HT-29 (cell line): ENCODE measurements around the gene TOP2B. TPM values are rescaled to one million over a fixed set of nuclear protein-coding genes. Genes with fewer than 3 reads are reported as not detected.

Source experiments
- DNase-seq: peaks from one replicate; pipeline ENCODE4 v3.0.0-alpha.2; 2015; ENCODE audit warnings: low spot score
- total RNA-seq: library from RNA; depleted of rRNA; stranded (reverse); fragments of >200 nt; shearing (Covaris generic); gene quantifications from 2 replicates; pipeline ENCODE4 v1.2.3, GENCODE V29; 2014

TOP2B gene
- total RNA-seq, 1 experiment from 2014 or later: 17.6 TPM

DNA sequence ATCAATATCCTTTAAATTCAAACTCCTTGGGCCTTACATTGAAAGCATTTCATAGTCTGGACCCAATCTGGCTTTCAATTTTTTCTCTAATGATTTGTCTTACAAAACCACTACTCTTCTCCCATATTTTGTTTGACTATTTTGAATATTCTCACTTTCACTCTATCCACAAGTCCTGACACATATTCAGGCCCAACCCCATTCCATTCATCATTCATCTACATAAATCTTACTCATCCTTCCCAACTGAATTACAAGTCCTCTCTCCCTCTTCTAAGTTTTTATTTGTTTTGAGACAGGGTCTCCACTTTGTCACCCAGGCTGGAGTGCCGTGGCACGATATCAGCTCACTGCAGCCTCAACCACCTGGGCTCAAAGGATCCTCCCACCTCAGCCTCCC, 43.6 kb downstream of the TOP2B start:
- no peak for DNase-seq

DNA sequence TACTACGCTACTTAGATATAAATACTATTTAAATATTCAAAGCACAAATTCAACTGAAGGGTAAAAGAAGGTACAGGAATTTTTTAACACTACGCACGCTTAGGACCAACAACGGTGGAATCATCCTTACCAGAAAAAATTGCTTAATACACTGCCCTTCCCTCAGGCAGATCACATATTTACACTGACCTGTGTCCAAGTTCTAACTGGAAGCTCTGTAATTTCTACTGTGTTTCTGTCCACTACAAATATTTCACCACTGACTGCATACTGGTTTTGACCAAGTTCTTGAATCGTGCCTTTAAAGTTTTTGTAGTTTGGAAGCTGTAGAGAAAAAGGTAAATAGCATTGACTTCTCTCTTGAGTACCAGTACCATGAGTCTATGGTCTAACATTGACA, 44.2 kb downstream of the TOP2B start:
- DNase-seq: no peak

DNA sequence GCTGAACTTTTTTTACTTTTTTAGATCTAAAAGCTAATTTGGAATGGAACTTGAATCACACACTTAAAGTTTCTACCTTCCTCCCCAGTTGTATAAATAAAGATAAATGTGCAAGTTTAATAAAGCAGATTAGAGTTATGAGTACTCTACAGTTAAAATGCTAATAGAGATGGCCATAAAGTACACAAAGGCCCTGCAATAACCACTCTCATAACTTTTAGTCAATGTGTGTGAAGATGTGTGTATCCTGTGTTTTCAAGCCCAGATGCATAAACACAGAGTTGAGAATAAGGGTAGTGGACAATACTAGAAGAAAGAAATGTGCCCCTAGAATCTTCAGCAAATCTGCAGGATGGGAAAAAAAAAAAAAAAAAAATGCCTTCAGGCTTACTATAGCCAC, 45.3 kb downstream of the TOP2B start:
- no peak for DNase-seq

DNA sequence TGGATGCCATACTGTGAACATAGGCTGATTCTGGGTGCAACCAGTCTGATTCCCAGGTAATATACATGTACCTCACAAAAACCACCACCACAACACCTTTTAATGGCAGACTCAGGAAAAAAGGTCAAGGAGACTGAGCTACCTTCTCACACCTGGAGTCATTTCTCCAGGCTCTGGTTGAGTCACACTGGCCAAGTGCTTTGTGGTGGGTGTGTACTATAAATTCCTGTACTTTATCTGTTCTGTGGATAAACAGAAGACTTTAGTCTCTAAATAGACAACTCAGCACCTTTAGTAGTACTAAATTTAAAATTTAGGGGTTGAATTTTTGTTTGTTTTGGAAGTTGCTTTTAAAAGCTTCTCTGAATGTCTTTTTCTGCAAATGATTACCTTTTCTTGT, 46.7 kb downstream of the TOP2B start:
- no peak for DNase-seq

DNA sequence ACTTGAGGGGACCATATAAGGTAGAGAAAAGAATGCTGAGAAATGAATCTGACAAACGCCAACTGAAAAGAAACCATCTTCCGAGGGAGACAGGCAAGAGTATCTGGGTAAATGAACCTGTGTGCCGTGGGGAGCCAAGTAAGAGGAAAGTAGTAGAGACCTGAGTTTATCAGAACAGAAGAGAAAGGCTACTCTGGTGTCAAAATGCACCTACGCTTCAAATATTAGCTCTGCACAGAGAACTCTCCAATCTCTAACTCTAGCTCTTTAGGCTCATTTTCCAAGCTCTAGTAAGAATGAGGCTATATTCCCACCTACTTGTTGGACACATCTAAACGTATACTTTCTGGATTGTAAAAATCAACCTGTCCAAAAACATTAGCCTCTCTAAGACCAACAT, 53.5 kb downstream of the TOP2B start:
- DNase-seq: no peak

DNA sequence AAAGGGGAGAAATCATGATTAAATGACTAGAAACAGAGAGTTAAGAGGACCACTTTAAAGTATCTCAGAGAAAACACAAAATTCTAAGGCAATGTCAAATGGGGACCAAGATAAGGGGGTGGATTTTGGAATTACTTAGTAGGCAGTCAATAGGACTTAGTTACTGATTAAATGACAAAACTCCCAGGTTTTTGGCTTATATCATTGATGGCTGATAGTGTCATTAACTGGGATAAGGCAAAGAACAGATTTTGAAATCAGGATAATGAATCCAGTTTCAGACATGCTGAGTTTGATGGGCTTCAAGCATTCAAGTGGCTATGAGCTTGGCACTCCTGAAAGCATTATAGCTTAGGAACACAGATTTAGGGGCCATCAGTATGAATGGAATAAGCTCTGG, 53.9 kb downstream of the TOP2B start:
- DNase-seq: no peak

DNA sequence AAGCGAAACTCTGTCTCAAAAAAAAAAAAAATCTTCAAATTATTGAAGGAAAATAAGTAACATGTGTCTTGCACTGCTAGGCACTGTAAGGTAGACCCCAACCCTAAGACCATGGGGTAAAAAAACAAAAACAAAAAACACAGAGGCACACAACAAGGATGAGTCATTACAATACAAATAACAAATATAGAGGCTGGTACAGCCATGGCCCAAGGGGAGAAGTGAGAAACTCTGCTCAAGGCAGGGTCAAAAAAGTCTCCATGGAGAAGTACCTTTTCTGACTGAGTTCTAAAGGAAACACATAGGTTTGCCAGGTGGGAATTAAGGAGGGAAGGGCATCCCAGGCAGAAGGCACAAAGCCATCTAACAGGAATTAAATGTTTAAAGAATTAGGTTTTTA, 54.5 kb downstream of the TOP2B start:
- DNase-seq: no peak

DNA sequence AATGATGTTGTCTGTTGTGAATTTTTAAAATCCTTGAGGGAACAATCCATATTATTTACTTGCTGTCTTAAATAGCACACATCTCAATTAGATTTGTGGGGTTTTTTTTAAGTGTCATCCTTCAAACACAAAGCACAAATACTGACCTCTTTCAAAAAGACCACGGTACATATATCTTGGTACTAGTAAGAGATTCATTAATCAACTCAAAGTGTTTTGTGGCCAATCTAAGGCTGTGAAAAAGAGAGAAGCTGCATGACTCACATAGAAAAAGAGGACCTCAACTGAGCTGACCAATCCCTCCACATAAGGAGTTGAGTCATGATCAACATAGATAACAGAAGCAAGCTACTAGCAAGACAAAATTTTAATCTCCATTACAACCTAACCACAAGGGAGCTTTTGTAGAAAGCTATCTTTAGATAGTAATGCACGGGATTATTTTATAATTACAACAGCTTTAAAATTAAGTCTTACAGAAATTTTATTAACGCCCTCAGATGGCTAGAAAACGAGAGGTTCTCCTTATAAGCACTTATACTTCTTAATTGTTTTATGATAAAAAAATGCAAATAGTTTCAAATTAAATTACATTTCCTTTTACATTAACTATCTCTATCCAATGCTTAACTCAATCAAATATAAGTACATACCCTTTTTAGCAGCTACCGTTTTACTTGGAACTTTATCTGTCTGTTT, 60.5 kb downstream of the TOP2B start:
- no peak for DNase-seq

DNA sequence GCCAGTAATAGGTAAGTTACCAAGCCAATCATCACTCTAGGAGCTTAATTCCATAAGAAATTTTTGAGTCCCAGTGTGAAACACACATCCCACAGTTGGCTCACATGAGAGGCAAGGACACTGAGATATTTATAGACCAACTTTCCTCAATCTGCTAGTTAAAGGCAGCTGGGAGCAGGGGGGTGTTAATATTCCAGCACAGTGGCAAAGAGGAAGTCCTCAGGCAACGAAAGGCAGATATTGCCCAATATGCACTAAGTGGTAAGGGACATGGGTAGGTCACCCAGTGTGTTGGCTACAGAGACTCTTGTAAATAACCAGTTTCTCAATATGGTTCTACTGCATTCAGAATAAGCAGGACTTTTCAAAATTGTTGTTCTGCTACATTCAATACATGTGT, 61.0 kb downstream of the TOP2B start:
- DNase-seq: no peak

DNA sequence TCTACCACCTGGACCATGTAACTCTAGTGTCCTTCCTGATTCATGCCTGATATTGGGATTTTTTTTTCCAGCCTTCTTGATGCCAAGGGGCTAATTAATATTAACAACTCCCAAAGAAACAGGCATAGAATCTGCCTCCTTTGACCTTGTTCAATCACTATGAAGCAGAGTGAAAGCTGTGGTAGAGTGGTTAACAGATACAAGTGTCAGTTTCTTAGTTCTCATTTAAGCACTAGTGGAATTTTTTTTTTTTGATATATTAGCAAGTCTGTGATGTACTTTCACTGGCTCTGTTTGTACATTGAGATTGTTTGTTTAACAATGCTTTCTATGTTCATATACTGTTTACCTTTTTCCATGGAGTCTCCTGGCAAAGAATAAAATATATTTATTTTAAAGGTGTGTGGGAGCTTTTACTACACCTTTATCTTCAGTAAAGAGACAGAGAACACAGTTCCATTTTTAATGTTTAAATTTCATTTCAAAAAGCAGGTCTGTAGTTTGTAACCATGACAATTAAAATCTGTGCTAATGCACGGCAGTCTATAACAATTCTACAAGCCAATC, 67.1 kb downstream of the TOP2B start:
- no peak for DNase-seq

DNA sequence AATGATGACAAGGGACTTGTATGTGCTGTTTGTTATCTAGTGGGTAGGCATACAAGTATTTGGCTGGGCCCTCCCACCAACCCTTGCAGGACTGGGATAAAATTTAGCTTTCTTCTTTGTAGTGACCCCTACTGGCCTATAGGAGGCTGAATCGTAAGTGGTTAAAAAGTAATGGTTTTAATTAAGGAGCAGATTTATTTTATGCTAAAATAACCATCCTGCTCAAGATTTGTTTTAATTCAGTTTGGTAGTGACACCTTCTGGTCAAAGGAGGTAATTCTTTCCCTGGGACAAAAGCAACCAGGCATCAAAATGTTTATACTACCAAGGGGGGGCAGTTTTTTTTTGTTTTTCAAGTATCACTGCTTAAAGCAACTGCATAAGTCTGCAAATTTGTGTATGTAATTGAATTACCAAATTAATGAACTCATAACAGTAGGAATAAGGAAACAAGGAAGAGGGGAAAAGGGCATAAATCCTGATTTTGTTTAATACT, 70.7 kb downstream of the TOP2B start:
- DNase-seq: peak; percentile 52

DNA sequence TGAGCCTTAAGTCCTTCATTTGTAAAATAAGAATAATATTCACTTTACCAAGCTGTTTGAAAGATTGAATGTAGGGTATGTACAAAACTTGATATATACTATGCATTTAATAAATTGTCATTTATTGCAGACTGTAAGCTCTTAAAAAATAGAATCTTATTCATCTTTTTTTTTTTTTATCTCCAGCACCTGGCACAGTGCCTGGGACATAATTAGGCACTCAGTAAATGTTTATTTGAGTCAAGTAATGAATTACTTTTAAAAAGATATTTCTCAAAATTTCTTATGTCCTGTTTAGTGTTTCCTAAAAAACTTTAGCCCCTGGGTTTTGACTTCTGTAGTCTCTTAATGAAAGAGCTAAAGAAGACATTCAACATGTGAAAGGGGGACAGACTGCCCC, 71.7 kb downstream of the TOP2B start:
- DNase-seq: no peak

DNA sequence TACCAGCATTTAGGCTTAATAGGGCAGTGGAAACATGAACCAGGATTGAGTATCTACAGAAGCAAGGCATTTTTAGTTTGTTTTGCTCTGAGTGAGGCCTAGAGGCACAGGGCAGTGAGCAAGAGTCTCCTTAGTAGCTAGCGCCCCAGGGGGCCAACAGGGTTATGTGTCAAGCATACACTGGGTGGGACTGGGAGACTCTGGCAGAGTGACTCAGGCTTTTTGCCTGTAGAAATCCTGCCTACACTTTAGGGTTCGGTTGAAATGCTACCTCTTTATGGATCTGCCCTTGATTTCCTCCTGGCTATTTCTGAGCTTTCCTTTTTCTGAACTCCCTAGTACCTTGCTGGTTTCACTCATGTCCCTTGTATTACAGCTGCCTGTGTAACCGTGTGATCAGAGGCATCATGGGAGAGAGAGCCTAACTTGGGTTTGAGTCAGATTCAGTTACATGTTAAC, 72.2 kb downstream of the TOP2B start:
- no peak for DNase-seq

DNA sequence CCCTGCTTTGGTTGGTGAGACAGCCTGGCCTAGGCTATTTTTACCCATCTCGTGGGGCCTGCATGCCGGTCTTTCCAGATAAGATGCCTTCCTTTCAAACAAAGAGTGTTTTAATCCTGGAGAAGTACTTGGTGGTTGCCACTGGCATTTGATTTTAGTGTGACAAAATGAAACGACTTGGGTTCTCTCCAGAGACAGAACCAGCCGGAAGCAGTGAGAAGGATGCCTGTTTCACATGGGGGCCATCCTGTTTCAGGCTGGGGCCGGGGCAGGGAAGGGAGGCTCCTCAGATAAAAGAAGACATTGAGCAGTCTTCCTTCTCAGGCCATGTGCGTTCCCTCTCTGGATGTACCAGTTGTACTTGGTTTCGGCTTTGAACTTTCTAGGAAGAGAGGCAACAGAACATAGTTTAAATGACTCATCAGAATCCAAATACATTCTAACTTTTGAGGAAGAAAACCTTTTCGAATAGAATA, 74.9 kb downstream of the TOP2B start:
- no peak for DNase-seq

DNA sequence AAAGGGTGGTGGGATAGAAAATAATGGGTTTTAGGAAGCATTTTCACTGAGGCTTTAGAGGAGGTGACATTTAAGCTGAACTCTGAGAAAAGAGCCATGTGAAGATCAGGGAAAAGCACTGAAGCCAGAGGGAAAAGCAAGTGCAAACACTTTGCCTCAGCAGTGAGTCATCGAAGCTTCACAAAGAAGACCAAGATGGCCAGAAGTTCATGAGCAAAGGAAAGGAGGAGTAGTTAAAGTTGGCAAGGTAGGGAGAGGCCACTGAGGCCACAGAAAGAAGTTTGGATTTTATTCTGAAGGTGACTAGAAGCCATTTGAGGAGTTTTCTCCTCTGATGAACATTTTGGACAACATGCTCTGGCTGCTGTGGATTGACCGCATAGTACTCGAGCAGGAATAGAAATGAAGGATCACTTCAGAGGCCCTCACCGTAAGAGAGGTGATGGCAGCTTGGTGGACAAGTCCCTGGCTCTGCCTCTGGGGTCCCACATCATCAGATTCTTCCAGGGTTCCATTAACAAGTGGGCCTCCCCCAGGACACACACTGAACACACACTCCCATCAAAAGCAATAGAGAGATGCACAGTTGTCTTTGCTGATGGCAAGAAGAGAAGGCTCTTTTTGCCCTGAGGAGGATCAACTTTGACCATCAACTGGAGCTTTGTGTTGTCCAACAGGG, 75.5 kb downstream of the TOP2B start:
- no peak for DNase-seq

DNA sequence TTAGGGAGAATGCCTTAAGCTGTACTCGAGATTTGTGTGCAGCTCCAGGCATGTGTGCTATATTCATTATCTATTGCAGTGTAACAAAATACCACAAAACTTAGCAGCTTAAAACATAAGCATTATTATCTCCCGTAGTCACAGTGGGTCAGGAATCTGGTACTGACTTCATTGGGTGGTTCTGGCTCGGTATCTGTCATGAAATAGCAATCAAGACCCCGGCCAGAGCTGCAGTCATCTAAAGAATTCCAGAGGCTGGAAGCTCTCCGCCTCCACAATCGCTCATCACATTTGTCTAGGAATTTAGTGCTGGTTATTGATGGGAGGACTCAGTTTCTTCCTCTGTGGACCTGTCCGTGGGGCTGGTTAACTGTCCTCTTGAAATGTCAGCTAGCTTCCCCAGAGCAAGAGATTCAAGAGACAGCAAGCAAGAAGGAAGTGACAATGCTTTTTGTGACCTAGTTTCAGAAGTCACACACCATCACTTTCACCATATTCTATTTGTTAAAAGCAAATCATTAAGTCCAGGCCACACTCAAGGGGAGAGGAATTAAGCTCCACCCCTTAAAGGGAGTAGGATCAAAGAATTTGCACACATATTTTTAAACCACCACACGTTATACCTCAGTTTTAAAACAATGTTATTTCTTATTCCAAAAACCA, 76.1 kb downstream of the TOP2B start:
- DNase-seq: no peak

DNA sequence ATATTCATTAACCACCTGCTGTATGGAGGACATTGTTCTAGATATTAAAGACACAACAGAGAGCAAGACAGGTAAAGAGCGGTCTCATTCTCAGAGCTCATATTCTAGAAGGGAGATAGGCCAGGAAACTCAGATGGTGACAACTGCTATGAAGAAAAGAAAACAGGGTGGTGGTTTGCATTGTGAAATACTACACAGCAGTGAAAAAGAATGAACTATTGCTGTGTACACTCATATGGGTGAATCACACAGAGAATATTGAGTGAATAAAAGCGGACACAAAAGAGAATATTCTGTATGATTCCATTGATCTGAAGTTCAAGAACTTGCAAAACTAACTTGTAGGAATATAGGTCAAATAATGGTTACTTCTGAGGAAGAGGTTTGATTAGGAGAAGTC, 76.7 kb downstream of the TOP2B start:
- DNase-seq: no peak

DNA sequence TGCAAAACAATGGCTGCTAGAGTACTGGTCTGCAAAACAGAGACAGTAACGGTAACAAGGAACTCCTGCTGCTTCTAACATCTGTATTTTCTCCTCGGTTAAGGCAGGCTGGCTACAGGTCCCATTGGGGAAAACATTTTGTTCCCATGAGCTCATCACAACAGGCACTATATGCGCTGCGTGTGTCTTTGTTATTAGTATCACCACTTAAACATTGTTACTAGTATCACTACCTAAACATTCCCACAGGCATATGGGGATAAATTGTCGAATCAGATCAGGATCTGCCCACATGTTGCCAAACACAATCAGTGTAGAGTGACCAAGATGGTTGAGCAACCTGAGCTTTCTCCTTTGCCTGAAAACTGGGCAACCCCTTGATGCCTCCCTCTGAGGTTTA, 77.2 kb downstream of the TOP2B start:
- DNase-seq: no peak

DNA sequence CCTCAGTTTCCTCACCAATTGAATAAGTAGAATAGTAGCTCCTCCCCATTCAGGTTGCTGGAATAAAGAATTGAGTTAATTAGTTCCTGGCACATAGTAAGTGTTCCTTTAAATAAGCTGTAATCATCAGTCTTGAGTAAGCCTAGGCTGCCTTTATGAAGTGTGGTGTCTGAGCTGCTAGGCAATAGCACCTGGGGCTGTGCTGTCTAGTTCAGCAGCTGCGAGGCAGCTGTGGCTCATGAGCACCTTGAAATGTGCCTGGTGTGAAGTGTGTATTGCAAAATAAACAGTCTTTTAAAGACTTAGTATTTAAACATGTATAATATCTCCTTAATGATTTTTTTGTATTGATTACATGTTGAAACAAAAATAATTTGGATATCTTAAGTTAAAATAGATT, 77.6 kb downstream of the TOP2B start:
- no peak for DNase-seq

DNA sequence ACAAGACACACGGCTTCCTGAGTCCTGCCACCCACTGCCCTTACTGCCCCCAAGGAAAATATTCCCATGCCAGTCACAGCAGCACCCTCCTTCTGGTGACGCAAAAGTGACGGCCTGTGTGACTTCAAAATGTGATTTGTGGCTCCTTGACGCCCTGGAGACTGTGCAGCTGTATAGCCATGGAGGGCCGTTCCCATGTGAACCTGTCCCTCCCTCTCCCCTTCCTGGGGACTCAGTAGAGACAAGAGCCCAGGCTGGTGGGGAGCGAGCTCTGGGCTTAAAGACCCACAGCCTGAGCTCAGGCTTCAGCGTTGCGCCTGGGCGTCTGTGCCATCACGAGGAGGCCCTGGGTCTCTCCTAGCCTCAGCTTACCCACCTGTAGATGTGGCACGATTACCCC, 78.2 kb downstream of the TOP2B start:
- DNase-seq: no peak

DNA sequence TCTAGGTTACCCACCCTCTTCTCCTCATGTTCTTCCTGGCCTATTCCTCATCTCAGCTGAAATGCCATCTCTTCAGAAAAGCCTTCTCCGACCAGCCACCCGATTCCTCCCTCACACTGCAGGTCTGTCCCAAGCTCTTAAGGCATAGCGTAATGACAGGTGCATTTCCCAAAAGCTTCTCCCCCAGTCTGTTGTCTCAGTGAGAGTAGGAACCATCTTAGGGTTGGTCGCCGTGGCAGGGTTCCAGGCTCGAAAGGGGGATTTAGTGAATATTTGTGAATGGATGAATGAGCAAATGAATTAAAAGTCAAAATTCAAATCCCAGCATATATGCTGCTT, 78.6 kb downstream of the TOP2B start:
- DNase-seq: no peak

DNA sequence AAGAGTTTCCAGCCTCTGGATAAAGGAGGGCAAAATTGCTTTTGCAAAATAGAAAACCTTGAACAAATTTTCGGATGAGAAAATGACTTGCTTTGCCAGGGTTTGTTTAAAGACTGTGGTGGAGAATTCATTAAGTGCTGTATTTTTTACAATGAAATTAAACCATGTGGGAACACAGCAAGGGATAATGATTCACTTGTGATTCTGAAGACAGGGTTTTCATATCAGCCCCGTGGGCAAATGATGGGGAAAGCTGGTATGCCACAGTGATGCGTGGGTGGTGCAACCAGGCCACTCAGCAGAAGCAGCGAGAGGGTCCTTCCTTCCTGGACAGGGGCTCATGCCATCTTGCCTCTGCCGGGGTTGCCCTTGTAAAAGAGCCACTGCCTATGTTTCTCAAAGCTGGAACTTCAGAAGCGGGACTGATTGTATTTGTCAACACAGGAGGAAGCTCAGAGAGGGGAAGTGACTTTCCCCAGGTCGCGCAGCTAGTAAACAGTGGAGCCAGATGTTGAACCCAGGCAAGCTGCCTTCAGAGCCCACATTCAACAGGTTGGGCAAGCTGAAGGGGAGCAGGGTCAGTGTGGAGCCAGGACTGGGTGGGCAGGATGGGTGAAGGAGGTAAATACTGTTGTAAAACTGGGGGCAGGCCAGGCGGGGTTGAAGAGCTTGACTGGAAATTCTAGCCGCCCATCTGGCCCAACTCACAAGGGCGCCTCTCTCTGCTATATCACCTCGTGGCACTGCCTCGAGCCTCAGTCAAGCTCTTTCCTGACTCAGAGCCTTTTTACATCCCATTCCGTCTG, 79.1 kb downstream of the TOP2B start:
- no peak for DNase-seq
